ENCODE results near the gene E4F1.
"Not testable (repeated sequence)": the region's sequence is repeated elsewhere in the genome, so short reads cannot be mapped to it uniquely, and the experiment has no call there.

E4F1 gene

GRCh38 chr16:2251296-2252111, 28.1 kb downstream of the E4F1 start, which contains the start of gene ECI1:
ECI1 (minus strand) TSS chr16:2251587; CDS start chr16:2251566, 21 bp downstream.
- Histone ChIP-seq H3K27ac (ENCODE audit: low read depth, low read length) (peak within 1 kb of the TSS; percentile 79), H3K36me3 (ENCODE audit: control insufficient read depth in 5 of 5, insufficient read depth in 5 of 5, low read length in 5 of 5) (peaks cover 0 to 45% (median 34%) of the 10 kb centered on the region in 5 donors)

GRCh38 chr16:2252806-2253148, 29.4 kb downstream of the E4F1 start:
- Histone ChIP-seq H3K4me3 (ENCODE audit: low read depth in 1 of 5, low read length in 5 of 5) (no peak overlapping the region), H3K4me1 (ENCODE audit: control insufficient read depth in 5 of 5, insufficient read depth in 5 of 5, low read length in 5 of 5) (peaks cover 1 to 23% (median 20%) of the 10 kb centered on the region in 5 donors), H3K9ac (ENCODE audit: low read length in 5 of 5) (no peak overlapping the region), H3K9me3 (ENCODE audit: control insufficient read depth in 5 of 5, low read length in 5 of 5) (no peaks in the 10 kb centered on the region), H3K36me3 (ENCODE audit: control insufficient read depth in 5 of 5, insufficient read depth in 5 of 5, low read length in 5 of 5) (peaks cover 0 to 55% (median 46%) of the 10 kb centered on the region in 5 donors), H3K27ac (ENCODE audit: low read depth, low read length) (no peak overlapping the region), H3K27me3 (ENCODE audit: control insufficient read depth in 5 of 5, insufficient read depth in 4 of 5, low read length in 5 of 5) (no peaks in the 10 kb centered on the region)

More at GRCh38 chr16:2251296-2252111, 28.1 kb downstream of the E4F1 start, which contains the start of gene ECI1:
- H3K4me1 ChIP-seq (ENCODE audit: control insufficient read depth in 5 of 5, insufficient read depth in 5 of 5, low read length in 5 of 5), result peaks cover 1 to 23% (median 20%) of the 10 kb centered on the region in 5 donors
- H3K9me3 ChIP-seq (ENCODE audit: control insufficient read depth in 5 of 5, low read length in 5 of 5), result no peaks in the 10 kb centered on the region
- no peaks in the 10 kb centered on the region for H3K27me3 ChIP-seq (ENCODE audit: control insufficient read depth in 5 of 5, insufficient read depth in 4 of 5, low read length in 5 of 5)
- peak within 1 kb of the TSS; percentile 35 to 86 (median 66) for H3K9ac ChIP-seq (ENCODE audit: low read length in 5 of 5)
- peak within 1 kb of the TSS; percentile 62 to 79 (median 69) for H3K4me3 ChIP-seq (ENCODE audit: low read depth in 1 of 5, low read length in 5 of 5)

- Histone ChIP-seq H3K9me3 (ENCODE audit: control insufficient read depth in 5 of 5, low read length in 5 of 5) (no peaks in the 10 kb centered on the region), H3K9ac (ENCODE audit: low read length in 5 of 5) (no peak overlapping the region), H3K4me1 (ENCODE audit: control insufficient read depth in 5 of 5, insufficient read depth in 5 of 5, low read length in 5 of 5) (peaks cover 1 to 23% (median 20%) of the 10 kb centered on the region in 5 donors), H3K27me3 (ENCODE audit: control insufficient read depth in 5 of 5, insufficient read depth in 4 of 5, low read length in 5 of 5) (no peaks in the 10 kb centered on the region), H3K4me3 (ENCODE audit: low read depth in 1 of 5, low read length in 5 of 5) (no peak overlapping the region), H3K27ac (ENCODE audit: low read depth, low read length) (no peak overlapping the region), H3K36me3 (ENCODE audit: control insufficient read depth in 5 of 5, insufficient read depth in 5 of 5, low read length in 5 of 5) (peaks cover 0 to 60% (median 51%) of the 10 kb centered on the region in 5 donors)
Observed at GRCh38 chr16:2253293-2253692, 29.9 kb downstream of the E4F1 start.

GRCh38 chr16:2256531-2257140, 33.2 kb downstream of the E4F1 start:
- Histone ChIP-seq H3K9ac (ENCODE audit: low read length in 5 of 5) (peak overlapping the region in 1 of 5 donors; percentile 19), H3K27me3 (ENCODE audit: control insufficient read depth in 5 of 5, insufficient read depth in 4 of 5, low read length in 5 of 5) (no peaks in the 10 kb centered on the region), H3K27ac (ENCODE audit: low read depth, low read length) (no peak overlapping the region), H3K4me3 (ENCODE audit: low read depth in 1 of 5, low read length in 5 of 5) (no peak overlapping the region), H3K36me3 (ENCODE audit: control insufficient read depth in 5 of 5, insufficient read depth in 5 of 5, low read length in 5 of 5) (peaks cover 9 to 80% (median 65%) of the 10 kb centered on the region in 5 donors), H3K4me1 (ENCODE audit: control insufficient read depth in 5 of 5, insufficient read depth in 5 of 5, low read length in 5 of 5) (peaks cover 1 to 7% (median 6%) of the 10 kb centered on the region in 5 donors), H3K9me3 (ENCODE audit: control insufficient read depth in 5 of 5, low read length in 5 of 5) (no peaks in the 10 kb centered on the region)

- Histone ChIP-seq H3K9ac (ENCODE audit: low read length in 5 of 5) (no peak overlapping the region), H3K4me3 (ENCODE audit: low read depth in 1 of 5, low read length in 5 of 5) (no peak overlapping the region), H3K9me3 (ENCODE audit: control insufficient read depth in 5 of 5, low read length in 5 of 5) (no peaks in the 10 kb centered on the region), H3K27ac (ENCODE audit: low read depth, low read length) (no peak overlapping the region), H3K36me3 (ENCODE audit: control insufficient read depth in 5 of 5, insufficient read depth in 5 of 5, low read length in 5 of 5) (peaks cover 12 to 89% (median 75%) of the 10 kb centered on the region in 5 donors), H3K27me3 (ENCODE audit: control insufficient read depth in 5 of 5, insufficient read depth in 4 of 5, low read length in 5 of 5) (no peaks in the 10 kb centered on the region), H3K4me1 (ENCODE audit: control insufficient read depth in 5 of 5, insufficient read depth in 5 of 5, low read length in 5 of 5) (no peaks in the 10 kb centered on the region)
Observed at GRCh38 chr16:2257726-2258125, 34.3 kb downstream of the E4F1 start.

GRCh38 chr16:2258530-2258929, 35.1 kb downstream of the E4F1 start:
- H3K9ac ChIP-seq (ENCODE audit: low read length in 5 of 5); H3K27me3 ChIP-seq (ENCODE audit: control insufficient read depth in 5 of 5, insufficient read depth in 4 of 5, low read length in 5 of 5); H3K27ac ChIP-seq (ENCODE audit: low read depth, low read length); H3K9me3 ChIP-seq (ENCODE audit: control insufficient read depth in 5 of 5, low read length in 5 of 5); H3K4me3 ChIP-seq (ENCODE audit: low read depth in 1 of 5, low read length in 5 of 5); H3K4me1 ChIP-seq (ENCODE audit: control insufficient read depth in 5 of 5, insufficient read depth in 5 of 5, low read length in 5 of 5): not testable (repeated sequence)
- H3K36me3 ChIP-seq (ENCODE audit: control insufficient read depth in 5 of 5, insufficient read depth in 5 of 5, low read length in 5 of 5), result peaks cover 12 to 90% (median 78%) of the 10 kb centered on the region in 5 donors

- H3K36me3 ChIP-seq (ENCODE audit: control insufficient read depth in 5 of 5, insufficient read depth in 5 of 5, low read length in 5 of 5), result peaks cover 14 to 86% (median 67%) of the 10 kb centered on the region in 5 donors
- H3K9me3 ChIP-seq (ENCODE audit: control insufficient read depth in 5 of 5, low read length in 5 of 5), result no peaks in the 10 kb centered on the region
- H3K27me3 ChIP-seq (ENCODE audit: control insufficient read depth in 5 of 5, insufficient read depth in 4 of 5, low read length in 5 of 5), result no peaks in the 10 kb centered on the region
- peaks cover 0 to 7% (median 6%) of the 10 kb centered on the region in 5 donors for H3K4me1 ChIP-seq (ENCODE audit: control insufficient read depth in 5 of 5, insufficient read depth in 5 of 5, low read length in 5 of 5)
- H3K27ac ChIP-seq (ENCODE audit: low read depth, low read length), result no peak overlapping the region
- H3K9ac ChIP-seq (ENCODE audit: low read length in 5 of 5), result no peak overlapping the region
- H3K4me3 ChIP-seq (ENCODE audit: low read depth in 1 of 5, low read length in 5 of 5), result no peak overlapping the region
Observed at GRCh38 chr16:2260250-2260649, 36.9 kb downstream of the E4F1 start.

GRCh38 chr16:2263026-2263425, 39.6 kb downstream of the E4F1 start:
- not testable (repeated sequence) for H3K9ac ChIP-seq (ENCODE audit: low read length in 5 of 5); H3K4me3 ChIP-seq (ENCODE audit: low read depth in 1 of 5, low read length in 5 of 5)
- peaks cover 14 to 61% (median 40%) of the 10 kb centered on the region in 5 donors for H3K36me3 ChIP-seq (ENCODE audit: control insufficient read depth in 5 of 5, insufficient read depth in 5 of 5, low read length in 5 of 5)

GRCh38 chr16:2266887-2267286, 43.5 kb downstream of the E4F1 start:
- Histone ChIP-seq H3K27ac (ENCODE audit: low read depth, low read length) (peak overlapping the region; percentile 90), H3K4me1 (ENCODE audit: control insufficient read depth in 5 of 5, insufficient read depth in 5 of 5, low read length in 5 of 5) (peaks cover 7 to 39% (median 35%) of the 10 kb centered on the region in 5 donors)

More at GRCh38 chr16:2263026-2263425, 39.6 kb downstream of the E4F1 start:
- not testable (repeated sequence) for H3K9me3 ChIP-seq (ENCODE audit: control insufficient read depth in 5 of 5, low read length in 5 of 5); H3K27me3 ChIP-seq (ENCODE audit: control insufficient read depth in 5 of 5, insufficient read depth in 4 of 5, low read length in 5 of 5); H3K27ac ChIP-seq (ENCODE audit: low read depth, low read length)
- H3K4me1 ChIP-seq (ENCODE audit: control insufficient read depth in 5 of 5, insufficient read depth in 5 of 5, low read length in 5 of 5), result peaks cover under 1 to 24% (median 19%) of the 10 kb centered on the region in 5 donors

GRCh38 chr16:2267505-2267912, 44.1 kb downstream of the E4F1 start:
- Histone ChIP-seq H3K27ac (ENCODE audit: low read depth, low read length) (peak overlapping the region; percentile 90), H3K9ac (ENCODE audit: low read length in 5 of 5) (peak overlapping the region; percentile 48 to 96 (median 83)), H3K4me1 (ENCODE audit: control insufficient read depth in 5 of 5, insufficient read depth in 5 of 5, low read length in 5 of 5) (peaks cover 7 to 42% (median 37%) of the 10 kb centered on the region in 5 donors)

More at GRCh38 chr16:2266887-2267286, 43.5 kb downstream of the E4F1 start:
- peaks cover 3 to 28% (median 24%) of the 10 kb centered on the region in 5 donors for H3K36me3 ChIP-seq (ENCODE audit: control insufficient read depth in 5 of 5, insufficient read depth in 5 of 5, low read length in 5 of 5)
- not testable (repeated sequence) for H3K9me3 ChIP-seq (ENCODE audit: control insufficient read depth in 5 of 5, low read length in 5 of 5); H3K27me3 ChIP-seq (ENCODE audit: control insufficient read depth in 5 of 5, insufficient read depth in 4 of 5, low read length in 5 of 5)
- peak overlapping the region in 4 of 5 donors; percentile 53 to 96 (median 76) for H3K9ac ChIP-seq (ENCODE audit: low read length in 5 of 5)
- H3K4me3 ChIP-seq (ENCODE audit: low read depth in 1 of 5, low read length in 5 of 5), result peak overlapping the region; percentile 79 to 96 (median 94)

More at GRCh38 chr16:2267505-2267912, 44.1 kb downstream of the E4F1 start:
- H3K9me3 ChIP-seq (ENCODE audit: control insufficient read depth in 5 of 5, low read length in 5 of 5); H3K27me3 ChIP-seq (ENCODE audit: control insufficient read depth in 5 of 5, insufficient read depth in 4 of 5, low read length in 5 of 5): not testable (repeated sequence)
- peaks cover 2 to 22% (median 18%) of the 10 kb centered on the region in 5 donors for H3K36me3 ChIP-seq (ENCODE audit: control insufficient read depth in 5 of 5, insufficient read depth in 5 of 5, low read length in 5 of 5)
- peak overlapping the region; percentile 79 to 96 (median 94) for H3K4me3 ChIP-seq (ENCODE audit: low read depth in 1 of 5, low read length in 5 of 5)
